Loucy (cell line): ENCODE data around the gene RBM3.

Experiments used
- H2AFZ ChIP-seq: fragments of 200-600 bp; sonication (generic); 2 replicates; pipeline ENCODE4 v1.6.0; 2016; ENCODE audit warnings: antibody characterized with exemption, mild to moderate bottlenecking, low read length, moderate library complexity
- H3F3A ChIP-seq: fragments of 200-600 bp; 2 replicates; pipeline ENCODE4 v1.6.0; 2016; ENCODE audit warnings: antibody characterized with exemption, low read depth, mild to moderate bottlenecking
- H3K27me3 ChIP-seq: fragments of 200-600 bp; sonication (generic); 2 replicates; pipeline ENCODE4 v1.6.1; 2014; ENCODE audit warnings: low read length, mild to moderate bottlenecking; ENCODE audit not compliant: insufficient read depth, poor library complexity, severe bottlenecking
- H3K36me3 ChIP-seq: fragments of 200-600 bp; sonication (generic); 2 replicates; pipeline ENCODE4 v1.6.1; 2016; ENCODE audit warnings: low read length; ENCODE audit not compliant: insufficient read depth
- H3K4me1 ChIP-seq: fragments of 200-600 bp; sonication (generic); 2 replicates; pipeline ENCODE4 v1.5.1; 2014; ENCODE audit warnings: low read length, mild to moderate bottlenecking; ENCODE audit not compliant: insufficient read depth, poor library complexity, severe bottlenecking
- H3K4me2 ChIP-seq: fragments of 200-600 bp; sonication (generic); 2 replicates; pipeline ENCODE4 v1.6.0; 2014; ENCODE audit warnings: antibody characterized with exemption, low read length, low read depth, mild to moderate bottlenecking; ENCODE audit not compliant: poor library complexity, severe bottlenecking
- H3K4me3 ChIP-seq: fragments of 200-600 bp; sonication (generic); 2 replicates; pipeline ENCODE4 v1.5.1; 2014; ENCODE audit warnings: low read length, mild to moderate bottlenecking, mixed read lengths; ENCODE audit not compliant: poor library complexity, severe bottlenecking
- H3K79me2 ChIP-seq: fragments of 200-600 bp; sonication (generic); 2 replicates; pipeline ENCODE4 v1.6.1; 2014; ENCODE audit warnings: low read length; ENCODE audit not compliant: insufficient read depth
- H3K9ac ChIP-seq: fragments of 200-600 bp; sonication (generic); 2 replicates; pipeline ENCODE4 v1.6.0; 2014; ENCODE audit warnings: mild to moderate bottlenecking, low read depth, low read length, moderate library complexity; ENCODE audit not compliant: poor library complexity, severe bottlenecking
- H3K9me2 ChIP-seq: fragments of 200-600 bp; sonication (generic); replicated peaks from 2 replicates; pipeline ENCODE4 v1.6.1; 2016; ENCODE audit warnings: low read depth, low read length, mixed read lengths
- H3K9me3 ChIP-seq: fragments of 200-600 bp; sonication (generic); 2 replicates; pipeline ENCODE4 v1.6.1; 2014; ENCODE audit warnings: mild to moderate bottlenecking, antibody characterized with exemption, low read length, low read depth; ENCODE audit not compliant: insufficient read depth
- H4K20me1 ChIP-seq: fragments of 200-600 bp; sonication (generic); 2 replicates; pipeline ENCODE4 v1.6.0; 2014; ENCODE audit warnings: antibody characterized with exemption, low read length, mild to moderate bottlenecking; ENCODE audit not compliant: insufficient read depth, poor library complexity, severe bottlenecking
- EZH2phosphoT487 ChIP-seq: fragments of 200-600 bp; IDR thresholded peaks from 2 replicates; pipeline ENCODE4 v1.6.1; 2018; ENCODE audit warnings: antibody characterized with exemption, mild to moderate bottlenecking, moderate library complexity, borderline replicate concordance
- TF ChIP-seq, protein P1 (sequence below): fragments of 200-600 bp; sonication (generic); conservative IDR thresholded peaks from 2 replicates; pipeline ENCODE4 v1.5.1; 2014; ENCODE audit warnings: mild to moderate bottlenecking, antibody characterized with exemption, low read length

The RBM3 gene

GRCh38 chrX:48598614-48599013 lies 24.3 kb downstream of the RBM3 start:
- H4K20me1 ChIP-seq = no peaks in the 10 kb centered on the region
- no peaks in the 10 kb centered on the region for H3K9me2 ChIP-seq
- TF ChIP-seq EZH2phosphoT487 = no peak
- H3K9ac ChIP-seq = peak overlapping the region; percentile 91
- H3K36me3 ChIP-seq = no peaks in the 10 kb centered on the region
- H3K4me3 ChIP-seq = peak overlapping the region; percentile 96
- H2AFZ ChIP-seq = no peak overlapping the region
- H3K4me1 ChIP-seq = peaks cover 4% of the 10 kb centered on the region
- H3K79me2 ChIP-seq = 0 out of 2 replicates have a peak, but pooled peaks cover 3% of the 10 kb centered on the region
- H3K4me2 ChIP-seq = peak overlapping the region; percentile 78
- no peaks in the 10 kb centered on the region for H3K9me3 ChIP-seq
- no peaks in the 10 kb centered on the region for H3F3A ChIP-seq
- no peaks in the 10 kb centered on the region for H3K27me3 ChIP-seq

GRCh38 chrX:48599341-48599740 lies 25.1 kb downstream of the RBM3 start:
- Histone ChIP-seq H3K4me3 (no peak overlapping the region), H3K79me2 (0 out of 2 replicates have a peak, but pooled peaks cover 3% of the 10 kb centered on the region), H4K20me1 (no peaks in the 10 kb centered on the region), H3K4me1 (peaks cover 4% of the 10 kb centered on the region), H3K9me3 (no peaks in the 10 kb centered on the region), H3K4me2 (no peak overlapping the region), H3K27me3 (no peaks in the 10 kb centered on the region), H3K9me2 (no peaks in the 10 kb centered on the region), H2AFZ (no peak overlapping the region), H3F3A (no peaks in the 10 kb centered on the region), H3K9ac (no peak overlapping the region), H3K36me3 (no peaks in the 10 kb centered on the region)
- TF ChIP-seq, protein P1, sequence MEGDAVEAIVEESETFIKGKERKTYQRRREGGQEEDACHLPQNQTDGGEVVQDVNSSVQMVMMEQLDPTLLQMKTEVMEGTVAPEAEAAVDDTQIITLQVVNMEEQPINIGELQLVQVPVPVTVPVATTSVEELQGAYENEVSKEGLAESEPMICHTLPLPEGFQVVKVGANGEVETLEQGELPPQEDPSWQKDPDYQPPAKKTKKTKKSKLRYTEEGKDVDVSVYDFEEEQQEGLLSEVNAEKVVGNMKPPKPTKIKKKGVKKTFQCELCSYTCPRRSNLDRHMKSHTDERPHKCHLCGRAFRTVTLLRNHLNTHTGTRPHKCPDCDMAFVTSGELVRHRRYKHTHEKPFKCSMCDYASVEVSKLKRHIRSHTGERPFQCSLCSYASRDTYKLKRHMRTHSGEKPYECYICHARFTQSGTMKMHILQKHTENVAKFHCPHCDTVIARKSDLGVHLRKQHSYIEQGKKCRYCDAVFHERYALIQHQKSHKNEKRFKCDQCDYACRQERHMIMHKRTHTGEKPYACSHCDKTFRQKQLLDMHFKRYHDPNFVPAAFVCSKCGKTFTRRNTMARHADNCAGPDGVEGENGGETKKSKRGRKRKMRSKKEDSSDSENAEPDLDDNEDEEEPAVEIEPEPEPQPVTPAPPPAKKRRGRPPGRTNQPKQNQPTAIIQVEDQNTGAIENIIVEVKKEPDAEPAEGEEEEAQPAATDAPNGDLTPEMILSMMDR = no peak
- no peak for TF ChIP-seq EZH2phosphoT487

- Histone ChIP-seq H3K9me2 (no peaks in the 10 kb centered on the region), H3K36me3 (no peaks in the 10 kb centered on the region), H3F3A (no peaks in the 10 kb centered on the region), H3K27me3 (no peaks in the 10 kb centered on the region), H3K9me3 (no peaks in the 10 kb centered on the region), H3K4me2 (no peak overlapping the region), H3K9ac (no peak overlapping the region), H2AFZ (no peak overlapping the region), H3K4me1 (peaks cover 4% of the 10 kb centered on the region), H3K79me2 (0 out of 2 replicates have a peak, but pooled peaks cover 3% of the 10 kb centered on the region), H4K20me1 (no peaks in the 10 kb centered on the region), H3K4me3 (no peak overlapping the region)
- TF ChIP-seq EZH2phosphoT487 = no peak
Observed at GRCh38 chrX:48600226-48600625, 25.9 kb downstream of the RBM3 start.

GRCh38 chrX:48601741-48602394 lies 27.6 kb downstream of the RBM3 start:
- no peaks in the 10 kb centered on the region for H3K9me2 ChIP-seq
- no peaks in the 10 kb centered on the region for H3K27me3 ChIP-seq
- H3K9me3 ChIP-seq = no peaks in the 10 kb centered on the region
- no peak overlapping the region for H2AFZ ChIP-seq
- H4K20me1 ChIP-seq = no peaks in the 10 kb centered on the region
- H3K4me2 ChIP-seq = no peak overlapping the region
- TF ChIP-seq, protein P1 = no peak
- no peak for TF ChIP-seq EZH2phosphoT487
- no peaks in the 10 kb centered on the region for H3F3A ChIP-seq
- 0 out of 2 replicates have a peak, but pooled peaks cover 3% of the 10 kb centered on the region for H3K79me2 ChIP-seq
- H3K36me3 ChIP-seq = no peaks in the 10 kb centered on the region
- H3K4me3 ChIP-seq = no peak overlapping the region
- no peak overlapping the region for H3K9ac ChIP-seq
- no peaks in the 10 kb centered on the region for H3K4me1 ChIP-seq
